Neural cell (in vitro differentiated cells): ENCODE measurements around the gene WRAP73. TPM values are rescaled to one million over a fixed set of nuclear protein-coding genes. Genes with fewer than 3 reads are reported as not detected.

Source experiments
- H2AFZ ChIP-seq: fragments of 200-600, 300-800 bp; sonication (generic), shearing (Covaris generic); 2 replicates; pipeline ENCODE4 v1.6.0; 2014; ENCODE audit warnings: low read depth, mild to moderate bottlenecking, antibody characterized with exemption, low read length, moderate library complexity
- H3F3A ChIP-seq: fragments of 200-600 bp; shearing (Covaris generic); 2 replicates; pipeline ENCODE4 v1.6.1; 2016; ENCODE audit warnings: mild to moderate bottlenecking, moderate library complexity, mixed read lengths, antibody characterized with exemption, low read length; ENCODE audit not compliant: insufficient read depth, poor library complexity, severe bottlenecking
- H3K27ac ChIP-seq: fragments of 200-600, 300-800 bp; sonication (generic), shearing (Covaris generic); 2 replicates; pipeline ENCODE4 v1.5.1; 2014; ENCODE audit warnings: mild to moderate bottlenecking, low read length, moderate library complexity
- H3K27me3 ChIP-seq: fragments of 300-800, 200-600 bp; sonication (generic), shearing (Covaris generic); 2 replicates; pipeline ENCODE4 v1.6.0; 2014; ENCODE audit warnings: mild to moderate bottlenecking, low read depth, low read length, moderate library complexity; ENCODE audit not compliant: insufficient read depth
- H3K36me3 ChIP-seq: fragments of 300-800, 200-600 bp; sonication (generic), shearing (Covaris generic); 2 replicates; pipeline ENCODE4 v1.5.1; 2014; ENCODE audit warnings: mild to moderate bottlenecking, antibody characterized with exemption, low read length, moderate library complexity; ENCODE audit not compliant: insufficient read depth
- H3K4me2 ChIP-seq: fragments of 300-800, 200-600 bp; sonication (generic), shearing (Covaris generic); 2 replicates; pipeline ENCODE4 v1.6.0; 2014; ENCODE audit warnings: mild to moderate bottlenecking, low read length
- H3K4me3 ChIP-seq: fragments of 300-800, 200-600 bp; sonication (generic), shearing (Covaris generic); 2 replicates; pipeline ENCODE4 v1.5.1; 2014; ENCODE audit warnings: mild to moderate bottlenecking, low read length, moderate library complexity
- H3K79me2 ChIP-seq: fragments of 200-600 bp; shearing (Covaris generic); replicated peaks from 2 replicates; pipeline ENCODE4 v1.6.0; 2014; ENCODE audit warnings: mild to moderate bottlenecking, low read length, moderate library complexity; ENCODE audit not compliant: insufficient read depth
- H3K9ac ChIP-seq: fragments of 300-800, 200-600 bp; sonication (generic), shearing (Covaris generic); 2 replicates; pipeline ENCODE4 v1.6.1; 2016; ENCODE audit warnings: mild to moderate bottlenecking, low read length, mixed read lengths
- H3K9me2 ChIP-seq: fragments of 200-600 bp; shearing (Covaris generic); 2 replicates; pipeline ENCODE4 v1.6.1; 2016; ENCODE audit warnings: mild to moderate bottlenecking, low read length, mixed read lengths; ENCODE audit not compliant: insufficient read depth
- H3K9me3 ChIP-seq: fragments of 200-600, 300-800 bp; sonication (generic), shearing (Covaris generic); 2 replicates; pipeline ENCODE4 v1.6.1; 2016; ENCODE audit warnings: mild to moderate bottlenecking, mixed run types, low read length, moderate library complexity, mixed read lengths
- H4K20me1 ChIP-seq: fragments of 200-600 bp; shearing (Covaris generic); 2 replicates; pipeline ENCODE4 v1.6.1; 2016; ENCODE audit warnings: mild to moderate bottlenecking, mixed run types; ENCODE audit not compliant: insufficient read depth
- EP300 ChIP-seq: fragments of 450-650 bp; conservative IDR thresholded peaks from 2 replicates; pipeline ENCODE4 v1.6.1; 2014; ENCODE audit warnings: antibody characterized with exemption, mild to moderate bottlenecking, moderate library complexity; ENCODE audit not compliant: poor library complexity, severe bottlenecking
- EZH2 ChIP-seq: fragments of 200-600, 300-800 bp; shearing (Covaris generic), sonication (generic); IDR thresholded peaks from 2 replicates; pipeline ENCODE4 v1.6.1; 2014; ENCODE audit warnings: antibody characterized with exemption, low read length, borderline replicate concordance, mild to moderate bottlenecking; ENCODE audit not compliant: insufficient read depth, poor library complexity, severe bottlenecking
- MXI1 ChIP-seq: fragments of 450-650 bp; conservative IDR thresholded peaks from 2 replicates; pipeline ENCODE4 v1.6.1; 2014; ENCODE audit warnings: antibody characterized with exemption, mild to moderate bottlenecking; ENCODE audit not compliant: poor library complexity, severe bottlenecking
- POLR2AphosphoS5 ChIP-seq: IDR thresholded peaks from 2 replicates; pipeline ENCODE4 v1.6.1; 2012
- RAD21 ChIP-seq: fragments of 450-650 bp; conservative IDR thresholded peaks from 2 replicates; pipeline ENCODE4 v1.6.1; 2014; ENCODE audit warnings: antibody characterized with exemption, mild to moderate bottlenecking, moderate library complexity
- SMC3 ChIP-seq: fragments of 450-650 bp; conservative IDR thresholded peaks from 2 replicates; pipeline ENCODE4 v1.6.1; 2014; ENCODE audit warnings: antibody characterized with exemption, mild to moderate bottlenecking, moderate library complexity; ENCODE audit not compliant: poor library complexity
- TAF1 ChIP-seq: IDR thresholded peaks from 2 replicates; pipeline ENCODE4 v1.6.1; 2012; ENCODE audit warnings: low read depth
- polyA plus RNA-seq: library from polyadenylated mRNA; depleted of rRNA; stranded (reverse); fragments of >200 nt; gene quantifications from 2 replicates; pipeline ENCODE4 v1.2.3, GENCODE V29; 2014
- TF ChIP-seq, protein P1 (sequence below): IDR thresholded peaks from 2 replicates; pipeline ENCODE4 v1.6.1; 2012; ENCODE audit warnings: borderline replicate concordance
- TF ChIP-seq, protein P2 (sequence below): fragments of 450-650 bp; IDR thresholded peaks from 2 replicates; pipeline ENCODE4 v1.5.1; 2014; ENCODE audit warnings: antibody characterized with exemption, mild to moderate bottlenecking, moderate library complexity; ENCODE audit not compliant: poor library complexity, severe bottlenecking

WRAP73 gene
- polyA plus RNA-seq, 1 donor from 2014 or later: 32.9 TPM

DNA sequence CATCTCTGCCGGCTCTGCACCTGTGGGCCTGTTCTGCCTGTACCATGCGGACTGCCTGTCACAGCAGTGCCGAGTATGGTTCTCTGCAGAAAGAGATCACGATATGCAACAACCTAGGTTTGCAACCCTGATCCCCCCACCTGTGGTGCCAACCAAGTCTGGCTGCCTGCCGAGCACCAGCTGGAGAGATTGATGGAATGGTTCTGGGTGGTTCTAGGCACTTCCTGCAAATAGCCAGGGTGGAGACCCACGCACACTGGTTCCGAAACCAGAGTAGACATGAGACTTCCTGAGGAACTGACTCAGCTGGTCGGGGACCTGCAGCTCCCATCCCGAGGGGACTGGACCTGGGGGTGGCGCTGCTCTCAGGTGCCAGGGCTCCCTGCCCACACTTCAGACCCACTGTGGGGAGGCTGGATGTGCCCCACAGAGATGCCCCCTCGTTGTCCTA lies 19.7 kb downstream of the WRAP73 start:
- TF ChIP-seq SMC3 (no peak), EP300 (no peak), TAF1 (no peak), EZH2 (no peak)
- TF ChIP-seq, protein P1, sequence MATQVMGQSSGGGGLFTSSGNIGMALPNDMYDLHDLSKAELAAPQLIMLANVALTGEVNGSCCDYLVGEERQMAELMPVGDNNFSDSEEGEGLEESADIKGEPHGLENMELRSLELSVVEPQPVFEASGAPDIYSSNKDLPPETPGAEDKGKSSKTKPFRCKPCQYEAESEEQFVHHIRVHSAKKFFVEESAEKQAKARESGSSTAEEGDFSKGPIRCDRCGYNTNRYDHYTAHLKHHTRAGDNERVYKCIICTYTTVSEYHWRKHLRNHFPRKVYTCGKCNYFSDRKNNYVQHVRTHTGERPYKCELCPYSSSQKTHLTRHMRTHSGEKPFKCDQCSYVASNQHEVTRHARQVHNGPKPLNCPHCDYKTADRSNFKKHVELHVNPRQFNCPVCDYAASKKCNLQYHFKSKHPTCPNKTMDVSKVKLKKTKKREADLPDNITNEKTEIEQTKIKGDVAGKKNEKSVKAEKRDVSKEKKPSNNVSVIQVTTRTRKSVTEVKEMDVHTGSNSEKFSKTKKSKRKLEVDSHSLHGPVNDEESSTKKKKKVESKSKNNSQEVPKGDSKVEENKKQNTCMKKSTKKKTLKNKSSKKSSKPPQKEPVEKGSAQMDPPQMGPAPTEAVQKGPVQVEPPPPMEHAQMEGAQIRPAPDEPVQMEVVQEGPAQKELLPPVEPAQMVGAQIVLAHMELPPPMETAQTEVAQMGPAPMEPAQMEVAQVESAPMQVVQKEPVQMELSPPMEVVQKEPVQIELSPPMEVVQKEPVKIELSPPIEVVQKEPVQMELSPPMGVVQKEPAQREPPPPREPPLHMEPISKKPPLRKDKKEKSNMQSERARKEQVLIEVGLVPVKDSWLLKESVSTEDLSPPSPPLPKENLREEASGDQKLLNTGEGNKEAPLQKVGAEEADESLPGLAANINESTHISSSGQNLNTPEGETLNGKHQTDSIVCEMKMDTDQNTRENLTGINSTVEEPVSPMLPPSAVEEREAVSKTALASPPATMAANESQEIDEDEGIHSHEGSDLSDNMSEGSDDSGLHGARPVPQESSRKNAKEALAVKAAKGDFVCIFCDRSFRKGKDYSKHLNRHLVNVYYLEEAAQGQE: no peak
- TF ChIP-seq, protein P2, sequence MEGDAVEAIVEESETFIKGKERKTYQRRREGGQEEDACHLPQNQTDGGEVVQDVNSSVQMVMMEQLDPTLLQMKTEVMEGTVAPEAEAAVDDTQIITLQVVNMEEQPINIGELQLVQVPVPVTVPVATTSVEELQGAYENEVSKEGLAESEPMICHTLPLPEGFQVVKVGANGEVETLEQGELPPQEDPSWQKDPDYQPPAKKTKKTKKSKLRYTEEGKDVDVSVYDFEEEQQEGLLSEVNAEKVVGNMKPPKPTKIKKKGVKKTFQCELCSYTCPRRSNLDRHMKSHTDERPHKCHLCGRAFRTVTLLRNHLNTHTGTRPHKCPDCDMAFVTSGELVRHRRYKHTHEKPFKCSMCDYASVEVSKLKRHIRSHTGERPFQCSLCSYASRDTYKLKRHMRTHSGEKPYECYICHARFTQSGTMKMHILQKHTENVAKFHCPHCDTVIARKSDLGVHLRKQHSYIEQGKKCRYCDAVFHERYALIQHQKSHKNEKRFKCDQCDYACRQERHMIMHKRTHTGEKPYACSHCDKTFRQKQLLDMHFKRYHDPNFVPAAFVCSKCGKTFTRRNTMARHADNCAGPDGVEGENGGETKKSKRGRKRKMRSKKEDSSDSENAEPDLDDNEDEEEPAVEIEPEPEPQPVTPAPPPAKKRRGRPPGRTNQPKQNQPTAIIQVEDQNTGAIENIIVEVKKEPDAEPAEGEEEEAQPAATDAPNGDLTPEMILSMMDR: no peak
- Histone ChIP-seq H3K79me2 (peaks cover 4% of the 10 kb centered on the region), H3K36me3 (no peaks in the 10 kb centered on the region), H3K27me3 (no peaks in the 10 kb centered on the region), H3F3A (no peaks in the 10 kb centered on the region), H3K4me3 (no peak overlapping the region), H3K9me3 (no peaks in the 10 kb centered on the region), H3K4me2 (no peak overlapping the region), H3K27ac (no peak overlapping the region), H3K9me2 (no peaks in the 10 kb centered on the region), H4K20me1 (peaks cover 5% of the 10 kb centered on the region), H2AFZ (no peak overlapping the region), H3K9ac (no peak overlapping the region)

DNA sequence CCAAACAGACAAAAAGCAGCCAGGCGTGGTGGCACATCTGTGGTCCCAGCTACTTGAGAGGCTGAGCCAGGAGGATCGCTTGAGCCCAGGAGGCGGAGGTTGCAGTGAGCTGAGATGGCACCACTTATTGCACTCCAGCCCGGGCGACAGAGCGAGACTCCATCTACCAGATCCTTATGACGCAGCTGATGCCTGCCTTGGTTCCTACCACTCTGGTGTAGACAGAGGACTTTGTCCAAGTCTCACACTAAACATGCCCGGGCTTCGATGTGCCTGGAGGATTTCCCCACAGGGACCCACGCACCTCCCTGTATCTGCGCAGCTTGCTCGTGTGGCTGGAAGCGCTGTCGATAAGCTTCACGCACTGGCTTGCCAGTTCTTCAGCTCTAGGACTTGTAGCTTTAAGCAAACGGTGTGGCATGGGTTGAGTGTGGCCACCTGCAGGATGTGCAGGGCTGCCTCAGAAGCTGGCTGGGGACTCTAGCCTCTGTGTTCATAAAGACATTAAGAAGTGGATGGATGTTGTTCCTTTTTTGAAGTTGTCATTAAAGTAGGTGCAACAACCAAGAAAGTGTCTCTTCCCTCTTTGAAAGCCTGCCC lies 20.2 kb downstream of the WRAP73 start:
- TF ChIP-seq EZH2: no peak
- no peak for TF ChIP-seq EP300
- no peak overlapping the region for H3K9ac ChIP-seq
- no peaks in the 10 kb centered on the region for H3K27me3 ChIP-seq
- H3K4me2 ChIP-seq: no peak overlapping the region
- H3K79me2 ChIP-seq: peaks cover 4% of the 10 kb centered on the region
- H3K27ac ChIP-seq: no peak overlapping the region
- H3K4me3 ChIP-seq: no peak overlapping the region
- H2AFZ ChIP-seq: no peak overlapping the region
- H3F3A ChIP-seq: no peaks in the 10 kb centered on the region
- no peaks in the 10 kb centered on the region for H3K9me2 ChIP-seq
- H4K20me1 ChIP-seq: peaks cover 5% of the 10 kb centered on the region
- no peaks in the 10 kb centered on the region for H3K36me3 ChIP-seq
- no peaks in the 10 kb centered on the region for H3K9me3 ChIP-seq

DNA sequence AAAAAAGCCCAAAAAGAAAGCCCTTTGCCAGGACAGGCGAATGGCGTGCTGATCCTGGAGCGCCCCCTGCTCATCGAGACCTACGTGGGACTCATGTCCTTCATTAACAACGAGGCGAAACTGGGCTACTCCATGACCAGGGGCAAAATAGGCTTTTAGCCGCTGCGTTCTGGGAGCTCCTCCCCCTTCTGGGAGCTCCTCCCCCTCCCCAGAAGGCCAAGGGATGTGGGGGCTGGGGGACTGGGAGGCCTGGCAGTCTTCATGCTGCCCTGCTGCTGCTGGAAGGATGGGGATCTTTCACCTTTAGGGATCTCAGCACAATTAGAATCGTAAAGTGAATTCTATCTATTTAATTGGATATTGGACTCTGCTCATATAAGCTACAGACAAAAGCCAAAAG lies 21.5 kb downstream of the WRAP73 start:
- TF ChIP-seq, protein P1: no peak
- no peak for TF ChIP-seq EP300
- no peak for TF ChIP-seq EZH2
- TF ChIP-seq, protein P2: no peak
- TF ChIP-seq SMC3: no peak
- TF ChIP-seq MXI1: no peak
- TF ChIP-seq RAD21: no peak
- no peak for TF ChIP-seq TAF1
- no peak for TF ChIP-seq POLR2AphosphoS5
- no peaks in the 10 kb centered on the region for H3K27me3 ChIP-seq
- H3F3A ChIP-seq: no peaks in the 10 kb centered on the region
- no peak overlapping the region for H3K9ac ChIP-seq
- H3K27ac ChIP-seq: no peak overlapping the region
- H2AFZ ChIP-seq: no peak overlapping the region
- no peak overlapping the region for H3K4me2 ChIP-seq
- H3K9me3 ChIP-seq: no peaks in the 10 kb centered on the region
- no peaks in the 10 kb centered on the region for H3K9me2 ChIP-seq
- H3K79me2 ChIP-seq: peaks cover 10% of the 10 kb centered on the region
- H3K4me3 ChIP-seq: no peak overlapping the region
- peaks cover 5% of the 10 kb centered on the region for H4K20me1 ChIP-seq
- no peaks in the 10 kb centered on the region for H3K36me3 ChIP-seq
